HepG2 (cell line): ENCODE measurements around the gene TRAPPC3.

Experiments used
- BHLHE40 ChIP-seq: IDR thresholded peaks from 2 replicates; pipeline ENCODE4 v1.6.1; 2011; ENCODE audit warnings: low read length, improper control_type of control experiment
- CTCF ChIP-seq: sonication (generic); formaldehyde crosslinking; IDR thresholded peaks from 2 replicates; pipeline ENCODE4 v1.5.0; 2020; ENCODE audit warnings: mild to moderate bottlenecking, missing genetic modification reagents, moderate library complexity
- SRSF4 ChIP-seq: fragments of 200-400 bp; formaldehyde crosslinking; IDR thresholded peaks from one replicate; pipeline ENCODE4 v1.6.1; 2018; ENCODE audit warnings: mild to moderate bottlenecking, low read depth, low read length, moderate library complexity; ENCODE audit not compliant: poor library complexity, severe bottlenecking
- ZBTB1 ChIP-seq: sonication (generic); formaldehyde crosslinking; IDR thresholded peaks from 2 replicates; pipeline ENCODE4 v1.4.0; 2020; ENCODE audit warnings: missing genetic modification reagents, borderline replicate concordance
- ZFP37 ChIP-seq: sonication (generic); formaldehyde crosslinking; IDR thresholded peaks from 2 replicates; pipeline ENCODE4 v1.4.0; 2020; ENCODE audit warnings: missing genetic modification reagents, borderline replicate concordance
- TF ChIP-seq, protein P1 (sequence below): sonication (generic); formaldehyde crosslinking; IDR thresholded peaks from 2 replicates; pipeline ENCODE4 v1.4.0; 2020; ENCODE audit warnings: missing genetic modification reagents, borderline replicate concordance

- TF ChIP-seq SRSF4 (no peak), ZFP37 (CRISPR knock-in tag) (no peak), ZBTB1 (CRISPR knock-in tag) (no peak), BHLHE40 (no peak), CTCF (CRISPR knock-in tag) (no peak)
- TF ChIP-seq, protein P1, sequence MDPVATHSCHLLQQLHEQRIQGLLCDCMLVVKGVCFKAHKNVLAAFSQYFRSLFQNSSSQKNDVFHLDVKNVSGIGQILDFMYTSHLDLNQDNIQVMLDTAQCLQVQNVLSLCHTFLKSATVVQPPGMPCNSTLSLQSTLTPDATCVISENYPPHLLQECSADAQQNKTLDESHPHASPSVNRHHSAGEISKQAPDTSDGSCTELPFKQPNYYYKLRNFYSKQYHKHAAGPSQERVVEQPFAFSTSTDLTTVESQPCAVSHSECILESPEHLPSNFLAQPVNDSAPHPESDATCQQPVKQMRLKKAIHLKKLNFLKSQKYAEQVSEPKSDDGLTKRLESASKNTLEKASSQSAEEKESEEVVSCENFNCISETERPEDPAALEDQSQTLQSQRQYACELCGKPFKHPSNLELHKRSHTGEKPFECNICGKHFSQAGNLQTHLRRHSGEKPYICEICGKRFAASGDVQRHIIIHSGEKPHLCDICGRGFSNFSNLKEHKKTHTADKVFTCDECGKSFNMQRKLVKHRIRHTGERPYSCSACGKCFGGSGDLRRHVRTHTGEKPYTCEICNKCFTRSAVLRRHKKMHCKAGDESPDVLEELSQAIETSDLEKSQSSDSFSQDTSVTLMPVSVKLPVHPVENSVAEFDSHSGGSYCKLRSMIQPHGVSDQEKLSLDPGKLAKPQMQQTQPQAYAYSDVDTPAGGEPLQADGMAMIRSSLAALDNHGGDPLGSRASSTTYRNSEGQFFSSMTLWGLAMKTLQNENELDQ (CRISPR knock-in tag): no peak
These were observed 8.9 kb upstream of the TRAPPC3 start for GRCh38 chr1:36157973-36158826.
